RWPE1 (cell line): ENCODE data around the gene MCHR1.

Experiments
- CTCF ChIA-PET: fragments of 350-600 bp; sonication (Branson Sonifier 250); formaldehyde crosslinking; extraction: SDS; loops from one replicate; lab custom pipeline; 2021; lab: Yijun Ruan, JAX
- POLR2A ChIA-PET: fragments of 400-600 bp; formaldehyde crosslinking; extraction: SDS; loops from one replicate; lab custom pipeline; 2020; ENCODE audit warnings: antibody characterized with exemption; ENCODE audit not compliant: low non-redundant PET; lab: Yijun Ruan, JAX
- DNase-seq: peaks from one replicate; pipeline ENCODE4 v3.0.0; 2012; ENCODE audit warnings: low spot score
- H3K27ac ChIP-seq: fragments of 450-650 bp; 2 replicates; pipeline ENCODE4 v1.5.1; 2017
- CTCF ChIP-seq: fragments of 450-650 bp; conservative IDR thresholded peaks from 2 replicates; pipeline ENCODE4 v1.5.1; 2017; ENCODE audit warnings: low read depth, mild to moderate bottlenecking

The MCHR1 gene

GRCh38 chr22:40723396-40723933 lies 44.2 kb downstream of the MCHR1 start:
- no peak for DNase-seq
- H3K27ac ChIP-seq = no peak overlapping the region
- POLR2A ChIA-PET = no interaction called here
- no peak for TF ChIP-seq CTCF
- CTCF ChIA-PET = no interaction called here

DNA sequence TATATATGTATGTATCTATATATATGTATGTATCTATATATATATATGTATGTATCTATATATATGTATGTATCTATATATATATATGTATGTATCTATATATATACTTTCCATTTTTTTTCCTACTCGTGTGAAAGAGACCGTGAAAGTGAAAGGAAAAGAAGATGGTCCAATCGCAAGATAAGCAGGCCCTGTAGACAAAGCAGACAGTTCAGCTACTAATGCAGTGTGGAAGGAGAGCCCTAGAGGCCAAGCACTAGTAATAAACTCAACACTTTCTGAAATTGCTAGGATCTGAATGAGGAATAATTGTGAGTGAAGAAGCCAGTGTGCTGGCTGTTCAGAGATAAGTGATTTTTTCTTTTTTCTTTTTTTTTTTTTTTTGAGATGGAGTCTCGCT lies 47.2 kb downstream of the MCHR1 start:
- no peak overlapping the region for H3K27ac ChIP-seq
- ChIA-PET CTCF (interaction anchor here (1.3 kb wide), 1 partner anchor 33 kb away, joined by 4 read pairs; no protein-coding TSS in a partner anchor), POLR2A (no interaction called here)
- no peak for TF ChIP-seq CTCF
- DNase-seq = no peak

DNA sequence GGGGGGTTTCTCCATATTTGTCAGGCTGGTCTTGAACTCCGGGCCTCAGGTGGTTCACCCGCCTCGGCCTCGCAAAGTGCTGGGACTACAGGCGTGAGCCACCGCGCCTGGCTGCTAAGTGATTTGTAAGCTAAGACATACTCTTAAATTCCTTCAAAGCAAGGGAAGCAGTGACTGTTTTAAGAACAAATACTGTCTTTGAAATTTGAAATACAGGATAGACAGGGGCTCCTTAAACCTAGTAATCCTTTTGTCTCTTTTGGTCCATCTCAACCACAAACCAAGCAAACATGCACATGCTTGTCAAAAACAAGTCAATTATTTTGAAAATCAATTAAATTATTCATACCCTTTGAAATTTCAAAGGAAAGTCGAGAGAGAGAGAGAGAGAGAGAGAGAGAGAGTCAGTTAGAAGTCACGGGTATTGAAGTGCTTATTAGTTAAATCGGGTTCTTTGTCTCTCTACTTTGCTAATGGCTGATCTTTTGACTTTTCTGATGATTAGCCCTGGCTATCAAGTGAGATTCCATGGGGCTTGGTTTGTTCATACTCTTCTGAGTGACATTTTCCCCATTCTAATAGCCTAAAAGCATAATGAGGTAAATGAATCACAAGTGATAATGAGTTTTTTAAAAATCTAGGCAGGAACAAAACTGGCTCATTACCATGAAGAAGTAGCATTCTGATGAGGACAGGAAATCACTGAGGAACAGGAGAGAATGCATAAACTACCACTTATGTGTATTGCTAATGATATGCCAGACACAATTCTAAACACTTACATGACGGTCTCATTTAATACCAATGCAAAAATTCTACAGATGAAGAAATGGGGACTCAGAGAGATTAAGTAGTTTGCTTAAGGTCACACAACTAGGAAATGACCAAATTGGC lies 48.0 kb downstream of the MCHR1 start:
- CTCF ChIA-PET = no interaction called here

GRCh38 chr22:40727964-40728615 lies 48.8 kb downstream of the MCHR1 start:
- TF ChIP-seq CTCF = no peak
- ChIA-PET POLR2A (no interaction called here), CTCF (interaction anchor here (0.7 kb wide), 1 partner anchor 45 kb away, joined by 5 read pairs; no protein-coding TSS in a partner anchor)
- peak overlapping the region; percentile 60 for H3K27ac ChIP-seq
- DNase-seq = no peak

More for the DNA sequence above, 48.0 kb downstream of the MCHR1 start:
- no peak for DNase-seq
- H3K27ac ChIP-seq = no peak overlapping the region
- TF ChIP-seq CTCF = no peak
- POLR2A ChIA-PET = no interaction called here

DNA sequence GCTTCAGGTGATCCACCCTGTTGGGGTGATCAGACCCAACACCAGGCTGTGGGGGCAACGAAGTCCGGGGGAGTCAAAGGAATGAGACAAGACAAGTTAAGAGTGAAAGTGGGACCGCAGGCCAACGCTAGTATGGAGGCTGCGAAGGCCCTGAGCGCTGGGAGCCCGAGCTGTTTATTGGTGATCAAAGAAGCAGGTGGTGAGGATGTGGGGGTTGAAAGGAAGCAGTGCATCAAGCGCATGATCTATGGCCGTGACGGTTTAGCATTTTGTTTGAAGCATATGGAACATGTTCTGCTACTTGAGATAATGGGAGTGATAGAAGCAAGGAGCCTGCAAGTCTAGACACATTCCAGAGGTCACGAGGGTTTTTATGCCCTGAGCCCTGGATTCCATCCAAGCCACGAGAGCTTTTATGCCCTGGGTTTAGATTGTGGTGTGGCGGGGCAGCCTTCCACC lies 49.5 kb downstream of the MCHR1 start:
- ChIA-PET POLR2A (no interaction called here), CTCF (interaction anchor here (0.7 kb wide), 1 partner anchor 46 kb away, joined by 5 read pairs; no protein-coding TSS in a partner anchor)
- no peak for DNase-seq
- peak overlapping the region; percentile 60 for H3K27ac ChIP-seq
- TF ChIP-seq CTCF = no peak

DNA sequence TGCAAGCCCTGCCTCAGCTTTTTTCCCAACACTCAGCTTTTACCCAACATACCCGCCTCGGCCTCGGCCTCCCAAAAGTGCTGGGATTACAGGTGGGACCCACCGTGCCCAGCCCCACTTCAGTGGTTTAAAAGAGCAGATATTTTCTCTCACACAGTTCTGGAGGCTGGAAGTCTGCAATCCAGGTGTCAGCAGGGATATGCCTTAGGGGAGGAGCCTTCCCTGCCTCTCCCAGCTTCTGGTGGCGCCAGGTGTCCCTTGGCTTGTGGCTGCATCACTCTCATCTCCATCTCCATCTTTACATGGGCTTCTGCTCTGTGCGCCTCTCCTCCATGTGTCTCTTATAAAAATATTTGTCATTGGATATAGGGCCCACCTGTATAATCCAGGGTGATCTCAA lies 50.0 kb downstream of the MCHR1 start:
- H3K27ac ChIP-seq = peak overlapping the region; percentile 60
- no peak for TF ChIP-seq CTCF
- CTCF ChIA-PET = no interaction called here
- POLR2A ChIA-PET = no interaction called here
- no peak for DNase-seq
